A549 (cell line): ENCODE results near the gene SUPV3L1. TPM values are rescaled to one million over a fixed set of nuclear protein-coding genes. Genes with fewer than 3 reads are reported as not detected.
"Not testable (repeated sequence)": the region's sequence is repeated elsewhere in the genome, so short reads cannot be mapped to it uniquely, and the experiment has no call there.

Experiments used
- ATAC-seq, 2 experiments: fragments of 200-7000 bp in 1 of 2; fragments of >200 bp in 1 of 2; cut with Nextera tagmentation in 1 of 2; cut with Tn5 transposase in 1 of 2; 3 replicates each; pipeline versions ENCODE4 v1.8.0 to v1.9.1; 2018 to 2020; ENCODE audit warnings: mild to moderate bottlenecking in 1 of 2, moderate library complexity in 1 of 2
- CTCF ChIA-PET: fragments of 300-600 bp; sonication (Branson Sonifier 250); formaldehyde crosslinking; extraction: SDS; loops from one replicate; lab custom pipeline; 2021; ENCODE audit warnings: antibody characterized with exemption, inconsistent platforms; lab: Yijun Ruan, JAX
- POLR2A ChIA-PET: fragments of 350-600 bp; formaldehyde crosslinking; extraction: SDS; loops from one replicate; lab custom pipeline; 2021; ENCODE audit warnings: antibody characterized with exemption, inconsistent platforms; lab: Yijun Ruan, JAX
- DNase-seq, 2 experiments: peaks; one replicate each; pipeline versions ENCODE4 v3.0.0 to v3.0.0-alpha.2; 2011 to 2016; ENCODE audit warnings: low read depth in 1 of 2, low spot score in 1 of 2
- FAIRE-seq: peaks from 2 replicates; lab custom pipeline; 2011; peaks lifted over from hg19 to GRCh38; lab: Jason Lieb, UNC
- H3K27ac ChIP-seq, 2 experiments: fragments of >200 bp; sonication (Bioruptor Twin); formaldehyde crosslinking; 3 replicates each; pipeline ENCODE4 v1.5.1; 2016 to 2017
- H3K4me1 ChIP-seq: fragments of >200 bp; sonication (Bioruptor Twin); formaldehyde crosslinking; 3 replicates; pipeline ENCODE4 v1.6.1; 2016
- H3K4me2 ChIP-seq: fragments of >200 bp; sonication (Bioruptor Twin); formaldehyde crosslinking; 3 replicates; pipeline ENCODE4 v1.6.1; 2016
- H3K4me3 ChIP-seq: fragments of >200 bp; sonication (Bioruptor Twin); formaldehyde crosslinking; 3 replicates; pipeline ENCODE4 v1.5.1; 2016
- H3K9me3 ChIP-seq: fragments of >200 bp; sonication (Bioruptor Twin); formaldehyde crosslinking; 3 replicates; pipeline ENCODE4 v1.6.1; 2016
- BCL3 ChIP-seq: fragments of >200 bp; sonication (Bioruptor Twin); formaldehyde crosslinking; IDR thresholded peaks from 3 replicates; pipeline ENCODE4 v1.6.1; 2016
- CEBPB ChIP-seq, 2 experiments: fragments of >200 bp in 1 of 2; sonication (Bioruptor Twin) in 1 of 2; formaldehyde crosslinking in 1 of 2; IDR thresholded peaks; 2 replicates each; pipeline ENCODE4 v1.6.1; 2012 to 2016
- CHD2 ChIP-seq: fragments of 150-350 bp; IDR thresholded peaks from 2 replicates; pipeline ENCODE4 v1.6.1; 2014; ENCODE audit warnings: low read length; ENCODE audit not compliant: partially characterized antibody
- CHD4 ChIP-seq: fragments of 200-600 bp; sonication (generic); IDR thresholded peaks from 2 replicates; pipeline ENCODE4 v1.6.1; 2016; ENCODE audit warnings: antibody characterized with exemption, mild to moderate bottlenecking, borderline replicate concordance
- EP300 ChIP-seq, 2 experiments: fragments of >200 bp; sonication (Bioruptor Twin); formaldehyde crosslinking; IDR thresholded peaks; 2 replicates in 1 of 2; 3 replicates in 1 of 2; pipeline ENCODE4 v1.6.1; 2016 to 2017
- FOXS1 ChIP-seq: fragments of 250-450 bp; sonication (Bioruptor Pico); IDR thresholded peaks from 2 replicates; pipeline ENCODE4 v1.5.0; 2020; ENCODE audit warnings: mild to moderate bottlenecking, moderate library complexity
- GATA3 ChIP-seq: IDR thresholded peaks from 2 replicates; pipeline ENCODE4 v1.6.1; 2012; ENCODE audit warnings: borderline replicate concordance
- HEYL ChIP-seq: fragments of 250-450 bp; sonication (Bioruptor Pico); IDR thresholded peaks from 2 replicates; pipeline ENCODE4 v1.8.0; 2021; ENCODE audit warnings: mild to moderate bottlenecking, moderate library complexity
- HOXB5 ChIP-seq: fragments of 250-450 bp; sonication (Bioruptor Pico); IDR thresholded peaks from 2 replicates; pipeline ENCODE4 v1.5.0; 2020; ENCODE audit warnings: mild to moderate bottlenecking, moderate library complexity
- JUNB ChIP-seq: fragments of >200 bp; sonication (Bioruptor Twin); formaldehyde crosslinking; IDR thresholded peaks from 2 replicates; pipeline ENCODE4 v1.6.1; 2016
- KDM1A ChIP-seq: fragments of 200-600 bp; sonication (generic); IDR thresholded peaks from 2 replicates; pipeline ENCODE4 v1.6.1; 2016; ENCODE audit warnings: low read depth, mild to moderate bottlenecking
- KDM5A ChIP-seq: fragments of 200-600 bp; sonication (generic); IDR thresholded peaks from 2 replicates; pipeline ENCODE4 v1.6.1; 2016; ENCODE audit warnings: antibody characterized with exemption, mild to moderate bottlenecking
- MAFK ChIP-seq: fragments of 450-650 bp; IDR thresholded peaks from 2 replicates; pipeline ENCODE4 v1.6.1; 2014; ENCODE audit not compliant: partially characterized antibody
- NFE2L2 ChIP-seq: fragments of 150-350 bp; conservative IDR thresholded peaks from 2 replicates; pipeline ENCODE4 v1.6.1; 2014; ENCODE audit warnings: low read length
- POLR2A ChIP-seq: IDR thresholded peaks from 2 replicates; pipeline ENCODE4 v1.6.1; 2012; ENCODE audit warnings: mild to moderate bottlenecking, low read length
- RAD21 ChIP-seq, 2 experiments: fragments of >200 bp in 1 of 2; sonication (Bioruptor Twin) in 1 of 2; formaldehyde crosslinking in 1 of 2; IDR thresholded peaks in 1 of 2; conservative IDR thresholded peaks in 1 of 2; 2 replicates in 1 of 2; 3 replicates in 1 of 2; pipeline ENCODE4 v1.6.1; 2012 to 2018; ENCODE audit warnings: inconsistent platforms in 1 of 2
- RARB ChIP-seq: fragments of 250-450 bp; sonication (Bioruptor Pico); IDR thresholded peaks from 2 replicates; pipeline ENCODE4 v1.8.0; 2021; ENCODE audit warnings: mild to moderate bottlenecking, moderate library complexity
- SMC3 ChIP-seq: fragments of >200 bp; sonication (Bioruptor Twin); formaldehyde crosslinking; IDR thresholded peaks from 3 replicates; pipeline ENCODE4 v1.6.1; 2018; ENCODE audit warnings: inconsistent platforms
- SREBF2 ChIP-seq: fragments of 450-650 bp; IDR thresholded peaks from 2 replicates; pipeline ENCODE4 v1.6.1; 2014; ENCODE audit warnings: mild to moderate bottlenecking, moderate library complexity
- TFCP2L1 ChIP-seq: fragments of 250-450 bp; sonication (Bioruptor Pico); IDR thresholded peaks from 2 replicates; pipeline ENCODE4 v1.5.0; 2021; ENCODE audit warnings: mild to moderate bottlenecking
- ZC3H11A ChIP-seq: fragments of 450-650 bp; IDR thresholded peaks from 2 replicates; pipeline ENCODE4 v1.6.1; 2014; ENCODE audit warnings: antibody characterized with exemption, mild to moderate bottlenecking
- ZNF302 ChIP-seq: fragments of 250-450 bp; sonication (Bioruptor Pico); IDR thresholded peaks from 2 replicates; pipeline ENCODE4 v1.9.0; 2021; ENCODE audit warnings: inconsistent platforms, mild to moderate bottlenecking, moderate library complexity
- ZSCAN20 ChIP-seq: fragments of 250-450 bp; sonication (Bioruptor Pico); IDR thresholded peaks from 2 replicates; pipeline ENCODE4 v1.8.0; 2022; ENCODE audit warnings: mild to moderate bottlenecking, moderate library complexity
- WGBS: methylation state at CpG from one replicate; pipeline ENCODE4 v1.1.6; 2017; ENCODE audit errors: missing lambda C conversion rate; 5-methylcytosine and 5-hydroxymethylcytosine counted together
- polyA plus RNA-seq, 4 experiments: library from polyadenylated mRNA; depleted of rRNA in 3 of 4; stranded (reverse); fragments of >200 nt; fragmentation: RNase III in 1 of 4; extraction: RNeasy Plus Mini Kit Qiagen cat#74134 plus additional on column Dnase treatment in 1 of 4; gene quantifications; 2 replicates in 3 of 4; 3 replicates in 1 of 4; pipeline ENCODE4 v1.2.3, GENCODE V29; 2011 to 2017
- TF ChIP-seq, protein P1 (sequence below): IDR thresholded peaks from 2 replicates; pipeline ENCODE4 v1.6.1; 2012; ENCODE audit warnings: low read depth, borderline replicate concordance

SUPV3L1 gene
- polyA plus RNA-seq, 2 of the 4 experiments (the other 2 are of a cell fraction), result 31.9 to 57.4 TPM

- no peaks in the 10 kb centered on the region for H3K4me1 ChIP-seq
- no peak overlapping the region for H3K4me3 ChIP-seq
- FAIRE-seq (no peak), DNase-seq (no peak), ATAC-seq (peak in 1 of 2 experiments; percentile 55; a peak in 2 of 6 replicates)
- H3K4me2 ChIP-seq, result no peak overlapping the region
- no peaks in the 10 kb centered on the region for H3K9me3 ChIP-seq
- WGBS, result 73% methylated on average over 1 of the region's 1 CpG
- ChIA-PET POLR2A (interaction anchor here (1.6 kb wide), 1 partner anchor 38 kb away, joined by 4 read pairs; the partner anchor contains the start of gene SUPV3L1), CTCF (no interaction called here)
- H3K27ac ChIP-seq, result no peak overlapping the region
- no peak for TF ChIP-seq KDM5A
- no peak for TF ChIP-seq ZSCAN20 (CRISPR knock-in tag)
- no peak for TF ChIP-seq RAD21 (conservative IDR thresholded peaks at IDR 0.05 in 1 of 2, IDR thresholded peaks at IDR 0.05 in 1 of 2)
- TF ChIP-seq MAFK, result no peak
- TF ChIP-seq JUNB, result no peak
- no peak for TF ChIP-seq POLR2A
- no peak for TF ChIP-seq RARB (CRISPR knock-in tag)
- no peak for TF ChIP-seq GATA3
- TF ChIP-seq NFE2L2, result no peak
- no peak for TF ChIP-seq ZNF302
These were observed 38.7 kb upstream of the SUPV3L1 start for GRCh38 chr10:69141304-69141703.

- H3K4me3 ChIP-seq, H3K4me1 ChIP-seq, DNase-seq, ATAC-seq, FAIRE-seq, H3K27ac ChIP-seq, H3K4me2 ChIP-seq, H3K9me3 ChIP-seq: not testable (repeated sequence)
- ChIA-PET POLR2A (interaction anchor here (1.6 kb wide), 1 partner anchor 38 kb away, joined by 4 read pairs; the partner anchor contains the start of gene SUPV3L1), CTCF (interaction anchor here (1.3 to 1.6 kb wide), 2 partner anchors 13 to 24 kb away, joined by 3 to 4 read pairs; no protein-coding TSS in a partner anchor)
- WGBS, result 85% methylated on average over 3 of the region's 3 CpGs
These were observed 38.0 kb upstream of the SUPV3L1 start for GRCh38 chr10:69142074-69142473.

- no peak for TF ChIP-seq HOXB5 (CRISPR knock-in tag)
- no peak for TF ChIP-seq TFCP2L1 (CRISPR knock-in tag)
- TF ChIP-seq CEBPB (IDR thresholded peaks at IDR 0.05), result no peak
- no peak for TF ChIP-seq CHD4
- no peak for TF ChIP-seq JUNB
- no peaks in the 10 kb centered on the region for H3K4me1 ChIP-seq
- POLR2A ChIA-PET, result no interaction called here
- H3K4me2 ChIP-seq, result no peak overlapping the region
- H3K27ac ChIP-seq, result no peak overlapping the region
- CTCF ChIA-PET, result interaction anchor here (0.7 to 1.6 kb wide), 4 partner anchors 12 to 37 kb away, joined by 3 to 6 read pairs (median 4); no protein-coding TSS in a partner anchor
- H3K4me3 ChIP-seq, result no peak overlapping the region
- WGBS, result 64% methylated on average over 3 of the region's 3 CpGs
- FAIRE-seq (no peak), ATAC-seq (no peak), DNase-seq (no peak)
- H3K9me3 ChIP-seq, result no peaks in the 10 kb centered on the region
These were observed 37.1 kb upstream of the SUPV3L1 start for GRCh38 chr10:69142983-69143382.

- Histone ChIP-seq H3K4me2 (no peak overlapping the region), H3K4me1 (no peaks in the 10 kb centered on the region), H3K4me3 (no peak overlapping the region), H3K9me3 (no peaks in the 10 kb centered on the region), H3K27ac (no peak overlapping the region)
- ChIA-PET CTCF (interaction anchor here (0.7 to 1.6 kb wide), 2 partner anchors 20 to 62 kb away, joined by 3 read pairs; no protein-coding TSS in a partner anchor), POLR2A (no interaction called here)
- FAIRE-seq, result no peak
- DNase-seq, result no peak
- WGBS, result 83% methylated on average over 1 of the region's 1 CpG
- TF ChIP-seq ZC3H11A, result no peak
- TF ChIP-seq FOXS1, result no peak
- no peak for TF ChIP-seq MAFK
- no peak for TF ChIP-seq HEYL
- no peak for TF ChIP-seq BCL3
- TF ChIP-seq, protein P1, sequence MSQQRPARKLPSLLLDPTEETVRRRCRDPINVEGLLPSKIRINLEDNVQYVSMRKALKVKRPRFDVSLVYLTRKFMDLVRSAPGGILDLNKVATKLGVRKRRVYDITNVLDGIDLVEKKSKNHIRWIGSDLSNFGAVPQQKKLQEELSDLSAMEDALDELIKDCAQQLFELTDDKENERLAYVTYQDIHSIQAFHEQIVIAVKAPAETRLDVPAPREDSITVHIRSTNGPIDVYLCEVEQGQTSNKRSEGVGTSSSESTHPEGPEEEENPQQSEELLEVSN, result no peak
- no peak for TF ChIP-seq KDM5A
- no peak for TF ChIP-seq CHD2
- TF ChIP-seq EP300 (IDR thresholded peaks at IDR 0.05), result no peak
- TF ChIP-seq KDM1A, result no peak
- no peak for TF ChIP-seq SREBF2
- no peak for TF ChIP-seq SMC3
- ATAC-seq, result no peak
These were observed 34.7 kb upstream of the SUPV3L1 start for GRCh38 chr10:69145329-69145728.
